GM21515 (cell line): ENCODE data around the gene SSX2.
"Not testable (repeated sequence)": the region's sequence is repeated elsewhere in the genome, so short reads cannot be mapped to it uniquely, and the experiment has no call there.

Experiments used
- ATAC-seq: cut with Tn5 transposase; IDR thresholded peaks from one replicate; pipeline ENCODE4 v1.9.1; 2021; ENCODE audit not compliant: unreplicated experiment

The SSX2 gene

GRCh38 chrX:52707078-52707477, at the start of gene SSX2:
SSX2 (minus strand) TSS chrX:52707178; CDS start chrX:52705749, 1,429 bp downstream.
- ATAC-seq: not testable (repeated sequence)

GRCh38 chrX:52750952-52751351, 44.0 kb upstream of the SSX2 start, which contains the start of gene SSX2B:
SSX2B (plus strand) TSS chrX:52751252; CDS start chrX:52752681, 1,429 bp downstream.
- not testable (repeated sequence) for ATAC-seq

- not testable (repeated sequence) for ATAC-seq
Observed at GRCh38 chrX:52692034-52692433, 14.9 kb downstream of the SSX2 start.

GRCh38 chrX:52662218-52662617, 44.8 kb downstream of the SSX2 start:
- not testable (repeated sequence) for ATAC-seq

GRCh38 chrX:52655475-52655874, 51.5 kb downstream of the SSX2 start:
- not testable (repeated sequence) for ATAC-seq

GRCh38 chrX:52654800-52655199, 52.2 kb downstream of the SSX2 start, which contains the start of gene SSX7:
SSX7 (minus strand) TSS chrX:52654900; CDS start chrX:52653472, 1,428 bp downstream.
- not testable (repeated sequence) for ATAC-seq

- ATAC-seq: not testable (repeated sequence)
Observed at GRCh38 chrX:52650676-52651075, 56.3 kb downstream of the SSX2 start.

GRCh38 chrX:52648956-52649355, 58.0 kb downstream of the SSX2 start:
- not testable (repeated sequence) for ATAC-seq
